GM19468 (cell line): Measurements from ENCODE around the gene LSP1.
"Not testable (repeated sequence)": the region's sequence is repeated elsewhere in the genome, so short reads cannot be mapped to it uniquely, and the experiment has no call there.

Experiments used
- ATAC-seq: cut with Tn5 transposase; IDR thresholded peaks from one replicate; pipeline ENCODE4 v1.9.1; 2021; ENCODE audit warnings: mild to moderate bottlenecking, moderate library complexity, moderate number of reproducible peaks; ENCODE audit not compliant: unreplicated experiment; ENCODE audit errors: extremely low read depth

Gene LSP1

GRCh38 chr11:1936781-1937615 lies 84.1 kb downstream of the LSP1 start:
- no peak for ATAC-seq

GRCh38 chr11:1937616-1938342 lies 84.9 kb downstream of the LSP1 start:
- ATAC-seq = no peak

GRCh38 chr11:1938343-1939005 lies 85.6 kb downstream of the LSP1 start:
- no peak for ATAC-seq

- no peak for ATAC-seq
Measured at GRCh38 chr11:1939006-1939625, 86.2 kb downstream of the LSP1 start.

DNA sequence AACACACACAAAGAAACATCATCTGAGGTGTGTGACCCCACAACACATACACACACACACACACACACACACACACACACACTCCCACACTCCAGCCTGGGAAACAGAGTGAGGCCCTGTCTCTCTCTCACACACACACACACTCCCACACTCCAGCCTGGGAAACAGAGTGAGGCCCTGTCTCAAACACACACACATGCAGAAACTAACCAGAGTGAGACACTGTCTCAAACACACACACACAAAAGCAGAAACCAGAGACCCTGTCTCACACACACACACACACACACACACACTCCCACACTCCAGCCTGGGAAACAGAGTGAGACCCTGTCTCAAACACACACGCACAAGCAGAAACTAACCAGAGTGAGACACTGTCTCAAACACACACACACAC lies 86.9 kb downstream of the LSP1 start:
- not testable (repeated sequence) for ATAC-seq
